ENCODE data around the gene GNAO1.
A peak's percentile ranks its signal among the peaks of the same experiment; 100 is the strongest.

Gene GNAO1

GRCh38 chr16:56242740-56243139, 51.5 kb downstream of the GNAO1 start:
- DNase-seq, result no peak

- no peak for DNase-seq
These were observed 53.3 kb downstream of the GNAO1 start for GRCh38 chr16:56244612-56245011.

GRCh38 chr16:56245197-56245596, 53.9 kb downstream of the GNAO1 start:
- DNase-seq, result no peak

- peak; percentile 38 for DNase-seq
These were observed 54.9 kb downstream of the GNAO1 start for GRCh38 chr16:56246051-56246817.

GRCh38 chr16:56247018-56247417, 55.7 kb downstream of the GNAO1 start:
- no peak for DNase-seq

GRCh38 chr16:56247808-56248207, 56.5 kb downstream of the GNAO1 start:
- DNase-seq, result no peak

- DNase-seq, result no peak
These were observed 61.5 kb downstream of the GNAO1 start for GRCh38 chr16:56252835-56253234.

GRCh38 chr16:56255904-56256303, 64.6 kb downstream of the GNAO1 start:
- no peak for DNase-seq

GRCh38 chr16:56257239-56257638, 66.0 kb downstream of the GNAO1 start:
- DNase-seq, result no peak

- no peak for DNase-seq
These were observed 66.5 kb downstream of the GNAO1 start for GRCh38 chr16:56257666-56258342.

- DNase-seq, result peak; percentile 34
These were observed 67.5 kb downstream of the GNAO1 start for GRCh38 chr16:56258508-56259424.

GRCh38 chr16:56259425-56259779, 68.1 kb downstream of the GNAO1 start:
- DNase-seq, result peak; percentile 49

- DNase-seq, result no peak
These were observed 69.3 kb downstream of the GNAO1 start for GRCh38 chr16:56260378-56261160.

- DNase-seq, result no peak
These were observed 70.4 kb downstream of the GNAO1 start for GRCh38 chr16:56261656-56262055.

GRCh38 chr16:56262148-56262547, 70.9 kb downstream of the GNAO1 start:
- DNase-seq, result no peak

- no peak for DNase-seq
These were observed 71.4 kb downstream of the GNAO1 start for GRCh38 chr16:56262551-56263245.

GRCh38 chr16:56263711-56264608, 72.7 kb downstream of the GNAO1 start:
- DNase-seq, result peak; percentile 78

- no peak for DNase-seq
These were observed 73.3 kb downstream of the GNAO1 start for GRCh38 chr16:56264609-56264972.

GRCh38 chr16:56265184-56265583, 73.9 kb downstream of the GNAO1 start:
- no peak for DNase-seq

- DNase-seq, result no peak
These were observed 74.5 kb downstream of the GNAO1 start for GRCh38 chr16:56265746-56266145.

Data from eye (tissue), 1 donor.